Endothelial cell of umbilical vein (primary cell): ENCODE measurements around the gene GOLT1A. TPM values are rescaled to one million over a fixed set of nuclear protein-coding genes. Genes with fewer than 3 reads are reported as not detected.

Experiments used
- BruUV-seq: library from RNA; stranded (reverse); fragments of 400-500 nt; replicated peaks from 2 replicates; lab custom pipeline; 2021; lab: Mats Ljungman, UMichigan
- CTCF ChIA-PET: fragments of 300-600, 350-600 bp; sonication (Branson Sonifier 250); formaldehyde crosslinking; loops from one replicate; lab custom pipeline; 2021; ENCODE audit warnings: antibody characterized with exemption, inconsistent platforms; lab: Charles Lee
- POLR2A ChIA-PET: fragments of 300-600, 350-600 bp; sonication (Branson Sonifier 250); formaldehyde crosslinking; loops from one replicate; lab custom pipeline; 2021; ENCODE audit warnings: antibody characterized with exemption, inconsistent platforms; lab: Charles Lee
- DNase-seq: peaks from one replicate; pipeline ENCODE4 v3.0.0-alpha.2; 2011; ENCODE audit warnings: low read depth, low spot score
- FAIRE-seq: peaks from 2 replicates; lab custom pipeline; 2011; peaks lifted over from hg19 to GRCh38; lab: Jason Lieb, UNC
- H2AFZ ChIP-seq: 2 replicates; pipeline ENCODE4 v1.6.0; 2012; ENCODE audit warnings: low read depth, low read length, control low read depth, inconsistent platforms
- H3K27ac ChIP-seq: 2 replicates; pipeline ENCODE4 v1.5.1; 2011; ENCODE audit warnings: low read depth, mild to moderate bottlenecking, control low read depth, low read length, moderate library complexity; ENCODE audit not compliant: insufficient read depth
- H3K27me3 ChIP-seq, 2 experiments: 2 replicates each; pipeline versions ENCODE4 v1.6.0 to v1.6.1; 2011; ENCODE audit warnings: low read length in 2 of 2, mixed read lengths in 1 of 2; ENCODE audit not compliant: control insufficient read depth in 2 of 2, insufficient read depth in 2 of 2
- H3K36me3 ChIP-seq, 2 experiments: 2 replicates in 1 of 2; 3 replicates in 1 of 2; pipeline ENCODE4 v1.5.1; 2011; ENCODE audit warnings: low read length in 2 of 2, mild to moderate bottlenecking in 1 of 2, moderate library complexity in 1 of 2; ENCODE audit not compliant: control insufficient read depth in 2 of 2, insufficient read depth in 2 of 2; ENCODE audit errors: extremely low read depth in 1 of 2
- H3K4me1 ChIP-seq: 3 replicates; pipeline ENCODE4 v1.5.1; 2011; ENCODE audit warnings: mild to moderate bottlenecking, low read length; ENCODE audit not compliant: control insufficient read depth, insufficient read depth; ENCODE audit errors: extremely low read depth
- H3K4me2 ChIP-seq: 2 replicates; pipeline ENCODE4 v1.6.1; 2011; ENCODE audit warnings: low read length, control low read depth, mixed read lengths; ENCODE audit not compliant: insufficient read depth
- H3K4me3 ChIP-seq, 3 experiments: fragments of 200-600 bp in 1 of 3; sonication (generic), shearing (Covaris generic) in 1 of 3; replicated peaks in 1 of 3; 2 replicates each; pipeline ENCODE4 v1.5.1; 2011 to 2016; ENCODE audit warnings: control low read depth in 3 of 3, low read length in 3 of 3, mild to moderate bottlenecking in 2 of 3, inconsistent platforms in 1 of 3, low read depth in 1 of 3, moderate library complexity in 1 of 3; ENCODE audit not compliant: insufficient read depth in 1 of 3
- H3K79me2 ChIP-seq: 2 replicates; pipeline ENCODE4 v1.6.0; 2012; ENCODE audit warnings: low read length, inconsistent platforms; ENCODE audit not compliant: control insufficient read depth, insufficient read depth
- H3K9ac ChIP-seq: replicated peaks from 2 replicates; pipeline ENCODE3; 2011; ENCODE audit warnings: low read length, control low read depth; ENCODE audit not compliant: insufficient read depth; ENCODE audit errors: extremely low read depth
- H3K9me1 ChIP-seq: replicated peaks from 3 replicates; pipeline ENCODE4 v1.6.0; 2011; ENCODE audit warnings: mild to moderate bottlenecking, low read length; ENCODE audit not compliant: control insufficient read depth, insufficient read depth; ENCODE audit errors: extremely low read depth
- H3K9me3 ChIP-seq: replicated peaks from 2 replicates; pipeline ENCODE4 v1.5.1; 2012; ENCODE audit warnings: low read length, inconsistent platforms; ENCODE audit not compliant: control insufficient read depth, insufficient read depth
- H4K20me1 ChIP-seq: replicated peaks from 2 replicates; pipeline ENCODE3; 2011; ENCODE audit warnings: mild to moderate bottlenecking, low read length; ENCODE audit not compliant: control insufficient read depth, insufficient read depth; ENCODE audit errors: extremely low read depth
- CTCF ChIP-seq, 2 donors: IDR thresholded peaks; 1 replicate in 1 of 2; 2 replicates in 1 of 2; pipeline ENCODE4 v1.5.1; 2011; ENCODE audit warnings: low read length in 2 of 2, mild to moderate bottlenecking in 2 of 2, moderate library complexity in 2 of 2, control low read depth in 1 of 2, inconsistent platforms in 1 of 2, low read depth in 1 of 2; ENCODE audit not compliant: insufficient read depth in 1 of 2; ENCODE audit errors: extremely low read depth in 1 of 2
- EZH2 ChIP-seq: IDR thresholded peaks from 2 replicates; pipeline ENCODE4 v1.6.1; 2012; ENCODE audit warnings: borderline replicate concordance, low read depth, mild to moderate bottlenecking, moderate library complexity, low read length, inconsistent platforms; ENCODE audit not compliant: severe bottlenecking
- FOS ChIP-seq: IDR thresholded peaks from 2 replicates; pipeline ENCODE4 v1.6.1; 2011; ENCODE audit warnings: mild to moderate bottlenecking, low read length, moderate library complexity, borderline replicate concordance; ENCODE audit not compliant: insufficient read depth
- JUN ChIP-seq: IDR thresholded peaks from 2 replicates; pipeline ENCODE4 v1.6.1; 2011; ENCODE audit warnings: borderline replicate concordance, low read depth; ENCODE audit not compliant: insufficient read length, insufficient read depth
- MAX ChIP-seq: IDR thresholded peaks from 2 replicates; pipeline ENCODE4 v1.6.1; 2011; ENCODE audit not compliant: insufficient read depth, insufficient read length
- MYC ChIP-seq: IDR thresholded peaks from one replicate; pipeline ENCODE4 v1.6.1; 2011; ENCODE audit warnings: mild to moderate bottlenecking, low read depth, low read length
- dilution Hi-C: fragments of 300-500 bp; cut with MboI; formaldehyde crosslinking; loops from one replicate; pipeline ENCODE4 v1.15.0; 2019; ENCODE audit warnings: low sequenced_read_pairs; ENCODE audit not compliant: extremely low pct_ligation_motif_present
- intact Hi-C: fragments of 100-400 bp; cut with micrococcal nuclease; formaldehyde crosslinking; loops from one replicate; pipeline ENCODE4 v1.10.0; 2022
- polyA plus RNA-seq, 4 experiments: library from polyadenylated mRNA; depleted of rRNA in 3 of 4; stranded (reverse) in 3 of 4; unstranded in 1 of 4; fragments of >200 nt; gene quantifications; 2 replicates each; pipeline versions ENCODE4 v1.2.1 to v1.2.3, GENCODE V29; 2011 to 2012; ENCODE audit warnings: missing spikeins in 1 of 4
- total RNA-seq: library from RNA; stranded (reverse); gene quantifications from 2 replicates; pipeline ENCODE4 v1.2.3, GENCODE V29; 2021

GOLT1A gene
- total and polyA plus RNA-seq, 2 donors (not counting 3 experiments of a cell fraction or from before 2014, with no cell fraction given) = not detected

- BruUV-seq = no TSS peak
- Histone ChIP-seq H3K9me1 (no peaks in the 10 kb centered on the region), H4K20me1 (no peaks in the 10 kb centered on the region), H3K79me2 (no peaks in the 10 kb centered on the region), H3K27ac (no peak overlapping the region), H3K4me3 (no peak overlapping the region), H3K9me3 (peaks cover 3% of the 10 kb centered on the region), H3K36me3 (no peaks in the 10 kb centered on the region), H2AFZ (no peak overlapping the region), H3K9ac (no peak overlapping the region), H3K27me3 (no peaks in the 10 kb centered on the region), H3K4me2 (no peak overlapping the region), H3K4me1 (peaks cover 17% of the 10 kb centered on the region)
- intact Hi-C loops (no loop called here), dilution Hi-C loops (loop anchor here (25.0 kb wide), 1 partner anchor 167 kb away; no protein-coding TSS in a partner anchor)
- TF ChIP-seq MYC = no peak
- no peak for TF ChIP-seq JUN
- TF ChIP-seq CTCF (IDR thresholded peaks at IDR 0.05; ENCODE audit: extremely low read depth in 1 of 2, insufficient read depth in 1 of 2, low read depth in 1 of 2, low read length in 2 of 2) = no peak
- no peak for TF ChIP-seq FOS
- no peak for TF ChIP-seq MAX
- TF ChIP-seq EZH2 = no peak
- DNase-seq (no peak), FAIRE-seq (no peak)
- ChIA-PET CTCF (interaction anchor here (0.5 to 26.7 kb wide), 5 partner anchors 10 to 229 kb away, joined by 3 to 770 read pairs (median 3); no protein-coding TSS in a partner anchor), POLR2A (no interaction called here)
Measured at GRCh38 chr1:204169858-204170257, 43.9 kb downstream of the GOLT1A start.
